Daoy (cell line): ENCODE results near the gene C2CD3. TPM values are rescaled to one million over a fixed set of nuclear protein-coding genes. Genes with fewer than 3 reads are reported as not detected.
"Not testable (repeated sequence)": the region's sequence is repeated elsewhere in the genome, so short reads cannot be mapped to it uniquely, and the experiment has no call there.

Experiments used
- DNase-seq: peaks from one replicate; pipeline ENCODE4 v3.0.0-alpha.2; 2015; ENCODE audit warnings: low read depth
- total RNA-seq: library from RNA; depleted of rRNA; stranded (reverse); fragments of >200 nt; shearing (Covaris generic); gene quantifications from 2 replicates; pipeline ENCODE4 v1.2.3, GENCODE V29; 2014

The C2CD3 gene
- total RNA-seq, 1 experiment from 2014 or later, result 21.9 TPM

DNA sequence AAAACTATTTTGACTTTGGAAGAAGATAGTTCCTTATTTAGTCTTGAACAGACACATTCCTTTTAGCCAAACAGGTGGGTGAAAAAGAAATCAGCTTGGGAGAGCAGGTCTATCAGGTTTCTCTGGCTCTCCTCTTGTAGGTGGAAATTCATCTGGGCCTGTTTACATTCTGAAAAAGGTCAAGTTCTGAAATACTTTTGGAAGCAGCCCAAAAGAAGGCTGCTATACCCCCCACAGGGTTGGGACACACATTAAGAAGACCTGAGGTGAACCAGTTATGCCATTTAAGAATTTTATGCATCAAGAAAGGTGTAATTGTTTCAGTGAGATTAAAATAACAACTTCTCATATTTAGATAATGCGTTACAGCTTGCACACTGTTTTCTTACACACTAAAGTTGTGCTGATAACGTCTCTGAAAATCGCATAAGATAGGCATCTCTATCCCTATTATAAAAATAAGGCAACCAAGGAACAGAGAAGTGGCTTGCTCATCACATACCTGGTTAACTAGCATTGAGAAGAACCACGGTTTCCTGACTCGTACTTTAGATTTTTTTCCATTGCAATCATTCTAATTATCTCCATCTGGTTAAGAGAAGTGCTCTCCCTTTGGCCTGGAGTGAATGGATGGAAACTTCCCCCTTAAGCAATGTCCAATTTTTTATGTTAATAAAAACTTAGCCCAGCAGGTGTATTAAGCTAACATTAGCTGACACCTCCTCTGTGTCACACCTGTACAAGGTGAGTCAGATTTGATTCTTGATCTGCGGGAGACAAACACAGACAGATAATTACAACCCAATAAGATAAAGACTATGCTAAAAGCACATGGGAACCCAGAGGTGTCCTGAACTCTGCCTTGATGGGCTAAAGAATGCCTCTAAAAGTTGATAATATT is 101.4 kb downstream of the C2CD3 start:
- DNase-seq, result no peak

DNA sequence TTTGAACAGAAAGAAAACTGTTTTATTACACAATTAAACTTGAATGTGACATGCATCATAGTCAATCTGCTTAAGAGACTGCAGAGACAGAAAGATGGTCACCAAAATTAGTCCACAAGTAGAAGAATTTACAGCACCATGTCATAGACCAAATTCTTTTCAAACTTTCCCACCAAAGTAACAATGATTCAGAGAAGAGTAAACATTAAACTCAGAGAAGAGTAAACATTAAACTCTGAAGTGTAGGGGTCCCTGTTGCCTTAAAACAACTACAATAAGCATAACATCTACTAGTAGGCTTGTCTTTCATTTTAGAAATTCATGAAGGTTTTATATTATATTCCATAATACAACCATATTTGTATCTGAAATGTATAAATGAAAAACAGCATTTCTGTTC is 104.1 kb downstream of the C2CD3 start:
- not testable (repeated sequence) for DNase-seq

DNA sequence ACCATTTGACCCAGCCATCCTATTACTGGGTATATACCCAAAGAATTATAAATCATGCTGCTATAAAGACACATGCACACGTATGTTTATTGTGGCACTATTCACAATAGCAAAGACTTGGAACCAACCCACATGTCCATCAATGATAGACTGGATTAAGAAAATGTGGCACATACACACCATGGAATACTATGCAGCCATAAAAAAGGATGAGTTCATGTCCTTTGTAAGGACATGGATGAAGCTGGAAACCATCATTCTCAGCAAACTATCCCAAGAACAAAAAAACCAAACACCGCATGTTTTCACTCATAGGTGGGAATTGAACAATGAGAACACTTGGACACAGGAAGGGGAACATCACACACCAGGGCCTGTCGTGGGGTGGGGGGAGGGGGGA is 105.3 kb downstream of the C2CD3 start:
- not testable (repeated sequence) for DNase-seq

DNA sequence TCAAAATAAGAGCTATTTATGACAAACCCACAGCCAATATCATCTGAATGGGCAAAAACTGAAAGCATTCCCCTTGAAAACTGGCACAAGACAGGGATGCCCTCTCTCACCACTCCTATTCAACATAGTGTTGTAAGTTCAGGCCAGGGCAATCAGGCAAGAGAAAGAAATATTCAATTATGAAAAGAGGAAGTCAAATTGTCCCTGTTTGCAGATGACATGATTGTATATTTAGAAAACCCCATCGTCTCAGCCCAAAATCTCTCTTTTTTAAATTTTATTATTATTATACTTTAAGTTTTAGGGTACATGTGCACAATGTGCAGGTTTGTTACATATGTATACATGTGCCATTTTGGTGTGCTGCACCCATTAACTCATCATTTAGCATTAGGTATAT is 107.2 kb downstream of the C2CD3 start:
- not testable (repeated sequence) for DNase-seq

DNA sequence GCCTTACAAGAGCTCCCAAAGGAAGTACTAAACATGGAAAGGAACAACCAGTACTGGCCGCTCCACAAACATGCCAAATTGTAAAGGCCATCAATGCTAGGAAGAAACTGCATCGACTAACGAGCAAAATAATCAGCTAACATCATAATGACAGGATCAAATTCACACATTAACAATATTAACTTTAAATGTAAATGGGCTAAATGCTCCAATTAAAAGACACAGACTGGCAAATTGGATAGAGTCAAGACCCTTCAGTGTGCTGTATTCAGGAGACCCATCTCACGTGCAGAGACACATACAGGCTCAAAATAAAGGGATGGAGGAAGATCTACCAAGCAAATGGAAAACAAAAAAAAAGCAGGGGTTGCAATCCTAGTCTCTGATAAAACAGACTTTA is 109.2 kb downstream of the C2CD3 start:
- DNase-seq, result not testable (repeated sequence)

DNA sequence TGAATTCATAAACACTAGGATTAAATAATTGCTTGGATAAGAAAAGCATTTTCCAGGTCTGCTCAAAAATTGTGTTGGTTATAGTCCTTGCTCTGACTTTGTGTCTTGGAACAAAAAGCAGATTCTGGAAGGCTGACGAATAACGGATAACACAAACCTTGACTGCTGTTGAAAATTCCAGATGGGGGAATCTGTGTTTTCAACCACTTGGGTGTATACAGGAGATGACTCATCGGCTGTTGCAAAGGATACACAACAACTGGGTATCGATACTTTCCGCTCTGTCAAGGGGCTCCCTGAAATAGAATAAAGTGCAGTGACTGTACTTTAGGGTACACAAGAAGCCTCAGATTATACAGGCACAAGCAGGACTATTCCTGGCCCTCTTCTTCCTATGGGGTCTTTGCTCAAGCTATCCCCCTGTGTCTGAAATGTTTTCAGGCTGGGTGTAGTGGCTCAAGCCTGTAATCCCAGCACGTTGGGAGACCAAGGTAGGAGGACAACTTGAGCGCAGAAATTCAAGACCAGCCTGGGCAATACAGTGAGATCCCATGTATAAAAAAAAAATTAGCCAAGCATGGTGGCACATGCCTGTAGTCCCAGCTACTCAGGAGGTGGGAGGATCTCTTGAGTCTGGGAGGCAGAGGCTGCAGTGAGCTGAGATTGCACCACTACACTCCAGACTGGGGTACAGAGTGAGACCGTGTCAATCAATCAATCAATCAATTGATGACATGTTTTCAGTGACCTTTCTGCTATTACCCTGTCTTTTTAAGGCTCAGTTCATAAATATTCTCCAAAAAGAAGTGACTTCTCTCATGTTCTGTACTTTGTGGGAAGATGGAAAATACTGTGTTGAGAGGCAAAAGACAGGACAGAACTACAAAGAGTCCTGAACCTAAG is 113.3 kb downstream of the C2CD3 start:
- DNase-seq, result no peak

DNA sequence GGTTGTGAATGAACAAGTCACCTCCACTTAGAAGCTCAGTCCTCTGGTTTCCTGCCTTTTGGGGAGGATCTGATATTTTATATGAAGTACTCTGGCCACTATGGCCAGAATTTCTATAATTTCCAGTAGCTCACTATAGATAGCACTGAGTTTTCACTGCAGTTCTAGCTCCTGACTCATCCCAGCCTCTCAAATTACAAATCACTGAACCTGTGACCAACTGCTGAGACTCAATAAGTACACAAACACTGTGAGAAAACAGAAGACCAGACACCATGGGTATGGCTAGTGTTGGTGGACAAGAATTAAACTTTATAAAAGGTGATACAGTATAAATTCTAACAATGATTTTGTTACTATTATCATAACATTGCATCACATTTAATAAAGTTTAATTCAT is 114.9 kb downstream of the C2CD3 start:
- DNase-seq, result peak; percentile 21

DNA sequence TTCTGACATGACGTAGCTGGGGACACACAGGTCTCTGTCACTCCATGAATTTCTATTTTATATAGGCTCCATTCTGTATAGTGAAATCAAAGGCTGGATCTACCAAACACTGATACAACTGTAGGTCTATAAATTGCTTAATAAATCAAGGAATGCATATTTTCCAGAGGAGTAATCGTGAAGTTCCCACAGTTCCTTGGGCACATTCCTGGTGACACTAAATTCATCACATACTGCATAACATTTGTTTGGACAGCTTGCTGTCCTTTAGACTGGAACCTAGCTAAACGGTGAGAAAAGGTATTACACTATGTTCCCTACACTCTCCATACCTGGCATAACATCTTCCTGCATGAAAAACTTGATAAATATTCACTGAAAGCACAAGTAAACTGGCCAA is 120.3 kb downstream of the C2CD3 start:
- no peak for DNase-seq

DNA sequence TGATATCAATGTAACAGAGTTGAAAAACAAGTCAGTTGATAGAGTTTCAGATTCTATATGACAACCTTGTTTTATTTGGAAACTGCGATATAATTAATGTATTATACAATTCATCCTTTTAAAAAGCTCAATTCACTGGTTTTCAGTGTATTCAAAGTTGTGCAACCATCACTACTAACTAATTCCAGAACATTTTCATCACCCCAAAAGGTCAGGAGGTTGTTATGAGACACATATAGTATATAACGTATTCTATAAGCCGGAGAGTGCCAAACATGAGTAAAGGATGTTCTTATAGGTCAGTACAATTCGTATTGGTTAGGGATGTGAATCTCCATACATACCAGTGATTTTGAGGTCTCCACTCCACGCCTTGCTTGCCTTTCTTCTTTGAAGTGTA is 121.8 kb downstream of the C2CD3 start:
- DNase-seq, result no peak

DNA sequence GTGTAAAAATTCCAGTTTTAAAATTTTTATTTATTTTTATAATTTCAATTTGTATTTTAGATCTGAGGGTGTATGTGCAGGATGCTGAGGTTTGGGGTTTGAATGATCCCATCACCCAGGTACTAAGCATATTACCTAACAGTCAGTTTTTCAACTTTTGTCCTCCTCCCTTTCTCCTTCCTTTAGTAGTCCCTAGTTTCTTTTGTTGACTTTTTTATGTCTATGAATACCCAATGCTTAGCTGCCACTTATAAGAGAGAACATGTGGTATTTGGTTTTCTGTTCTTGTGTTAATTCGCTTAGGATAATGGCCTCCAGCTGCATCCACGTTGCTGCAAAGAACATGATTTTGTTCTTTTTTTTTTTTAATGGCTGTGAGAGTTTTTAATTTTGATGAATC is 126.3 kb downstream of the C2CD3 start:
- no peak for DNase-seq

DNA sequence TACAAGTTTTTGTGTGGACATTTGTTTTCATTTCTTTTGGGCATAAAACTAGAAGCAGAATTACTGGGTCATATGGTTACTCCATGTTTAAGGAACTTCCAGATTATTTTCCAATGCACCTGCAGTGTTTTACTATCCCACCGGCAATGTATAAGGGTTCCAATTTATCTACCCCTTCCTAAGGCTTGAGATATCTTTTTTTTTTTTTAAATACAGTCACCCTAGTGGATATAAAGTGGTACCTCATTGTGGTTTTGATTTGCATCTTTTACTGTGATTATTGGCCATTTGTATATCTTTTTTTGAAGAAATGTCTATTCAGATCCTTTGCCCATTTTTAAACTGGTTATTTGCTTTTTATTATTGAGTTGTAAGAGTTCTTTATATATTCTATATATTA is 127.4 kb downstream of the C2CD3 start:
- DNase-seq, result no peak

DNA sequence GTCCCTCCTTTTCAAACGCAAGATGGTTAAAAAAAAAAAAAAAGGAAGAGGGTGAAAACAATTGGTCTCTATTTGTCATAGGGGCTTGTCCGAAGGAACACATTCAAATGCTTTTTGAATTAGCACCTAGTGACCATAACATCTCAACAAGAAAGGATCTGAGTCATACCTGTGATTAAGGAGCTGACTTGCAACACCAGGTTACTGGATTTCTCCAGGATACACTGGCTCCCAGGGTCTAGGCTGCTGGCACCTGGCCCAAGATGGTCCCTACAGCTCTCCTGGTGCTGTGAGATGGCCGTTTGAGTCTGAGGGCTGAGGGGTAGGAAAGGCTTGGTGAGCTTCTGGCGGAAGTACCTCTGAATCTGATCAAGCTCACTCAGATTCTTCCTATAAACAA is 133.5 kb downstream of the C2CD3 start:
- peak; percentile 17 for DNase-seq

DNA sequence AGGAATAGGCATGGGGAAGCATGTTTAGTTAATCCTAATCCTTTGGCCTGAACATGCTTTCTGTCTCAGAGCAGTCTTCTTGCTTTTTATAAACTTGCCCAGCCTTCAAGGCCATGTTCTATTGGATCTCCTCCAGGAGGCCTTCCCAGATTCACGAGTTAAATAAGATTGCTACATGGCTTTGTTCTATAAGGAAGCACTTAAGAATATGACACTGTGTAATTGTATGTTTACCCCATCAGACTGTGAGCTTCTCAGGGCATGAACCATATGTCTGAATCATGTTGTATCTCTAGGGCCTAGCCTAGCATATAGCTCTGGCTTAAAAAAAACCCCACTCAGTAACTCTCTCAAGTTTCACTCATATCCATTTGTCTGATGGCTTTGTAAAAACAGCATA is 135.5 kb downstream of the C2CD3 start:
- DNase-seq, result no peak

DNA sequence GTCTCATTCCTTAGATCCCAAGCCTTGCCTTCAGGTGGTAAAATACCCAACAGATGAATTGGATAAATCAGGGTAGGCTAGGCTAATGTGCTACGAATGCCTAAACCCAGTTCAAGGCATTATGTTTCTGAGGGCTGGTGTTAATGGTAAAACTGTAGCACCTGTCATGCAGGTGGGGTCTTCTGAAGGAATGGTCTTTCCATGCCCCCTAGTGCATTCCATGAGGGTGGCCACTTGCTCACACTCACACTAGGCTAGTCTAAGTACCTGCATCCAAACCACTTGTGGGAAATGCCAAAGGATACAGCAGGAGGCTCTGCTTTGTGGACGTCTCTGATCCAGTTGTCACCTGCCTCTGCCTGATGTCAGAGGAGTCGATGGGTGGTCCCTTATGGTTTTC is 137.8 kb downstream of the C2CD3 start:
- DNase-seq, result no peak

DNA sequence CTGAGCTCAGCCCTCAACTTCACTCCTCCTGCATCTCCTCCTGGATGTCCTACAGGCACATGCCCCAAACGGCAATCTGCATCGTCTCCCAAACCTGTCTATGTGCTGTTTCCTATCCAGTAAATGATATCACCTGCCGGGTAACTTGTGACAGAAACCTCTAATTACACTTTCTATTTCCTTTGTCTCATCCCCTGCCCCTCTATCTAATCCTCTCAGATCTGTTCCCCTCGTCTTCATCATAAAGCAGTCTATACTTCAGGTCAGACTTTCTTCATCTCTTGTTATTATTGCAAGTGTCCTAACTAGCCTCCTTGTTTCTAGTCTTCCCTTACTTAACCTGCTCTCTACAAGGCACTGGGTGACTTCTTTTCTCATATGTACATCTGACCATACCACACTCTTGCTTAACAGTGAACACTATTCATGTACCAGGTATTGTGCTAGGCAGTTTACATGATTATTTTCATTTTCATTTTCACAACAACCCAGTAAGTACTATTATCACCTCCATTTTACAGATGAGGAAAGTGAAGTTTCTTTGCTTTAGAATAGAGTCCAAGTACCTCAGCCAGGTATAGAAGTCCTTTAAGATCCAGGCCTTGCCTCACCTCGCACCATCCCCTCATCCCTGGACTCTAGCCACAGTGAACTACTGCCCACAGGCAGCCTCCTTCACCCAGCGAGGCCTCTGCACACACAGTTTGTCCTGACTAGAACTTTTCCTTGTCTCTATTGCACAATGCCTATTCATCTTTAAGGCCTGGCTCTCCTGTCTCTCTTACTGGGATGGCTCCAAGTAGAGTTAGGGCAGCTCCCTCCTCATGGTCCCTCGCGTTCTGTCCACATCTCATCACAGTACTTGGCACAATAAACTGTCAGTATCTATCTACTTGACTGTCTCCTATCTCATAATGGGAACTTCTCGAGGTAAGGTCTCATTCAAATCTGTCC is 139.8 kb downstream of the C2CD3 start:
- DNase-seq, result no peak

DNA sequence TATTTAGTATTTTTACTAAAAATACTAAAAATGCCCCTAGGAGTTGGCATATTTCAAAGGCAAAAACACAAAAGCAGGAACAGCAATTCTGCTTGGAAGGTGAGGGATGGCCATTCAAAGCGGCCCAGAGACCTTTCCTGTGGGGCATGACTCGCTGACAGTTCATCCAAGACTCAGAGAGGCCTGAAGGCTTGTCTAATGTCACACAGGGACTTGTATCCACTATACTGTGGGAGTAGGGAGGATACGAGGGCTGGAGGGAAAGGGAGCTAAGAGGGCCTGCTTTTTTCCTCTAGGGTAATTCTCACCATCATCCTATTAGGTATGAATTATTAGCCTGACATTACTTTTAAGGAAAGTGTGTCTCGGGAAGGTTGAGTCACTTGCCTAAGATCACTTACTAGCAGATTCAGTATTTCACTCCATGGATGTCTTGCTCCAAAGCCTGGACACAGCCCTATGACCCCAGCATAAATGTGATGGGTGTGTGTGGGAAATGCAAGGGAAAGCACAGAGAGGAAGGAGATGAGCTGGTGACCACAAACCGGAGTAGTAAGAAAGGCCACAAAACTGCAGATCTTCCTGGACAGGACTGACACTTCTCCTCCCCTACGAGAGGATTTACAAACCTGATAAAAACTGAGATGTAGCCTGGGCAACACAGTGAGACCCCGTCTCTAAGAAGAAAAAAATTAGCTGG is 145.2 kb downstream of the C2CD3 start:
- DNase-seq, result peak; percentile 41

DNA sequence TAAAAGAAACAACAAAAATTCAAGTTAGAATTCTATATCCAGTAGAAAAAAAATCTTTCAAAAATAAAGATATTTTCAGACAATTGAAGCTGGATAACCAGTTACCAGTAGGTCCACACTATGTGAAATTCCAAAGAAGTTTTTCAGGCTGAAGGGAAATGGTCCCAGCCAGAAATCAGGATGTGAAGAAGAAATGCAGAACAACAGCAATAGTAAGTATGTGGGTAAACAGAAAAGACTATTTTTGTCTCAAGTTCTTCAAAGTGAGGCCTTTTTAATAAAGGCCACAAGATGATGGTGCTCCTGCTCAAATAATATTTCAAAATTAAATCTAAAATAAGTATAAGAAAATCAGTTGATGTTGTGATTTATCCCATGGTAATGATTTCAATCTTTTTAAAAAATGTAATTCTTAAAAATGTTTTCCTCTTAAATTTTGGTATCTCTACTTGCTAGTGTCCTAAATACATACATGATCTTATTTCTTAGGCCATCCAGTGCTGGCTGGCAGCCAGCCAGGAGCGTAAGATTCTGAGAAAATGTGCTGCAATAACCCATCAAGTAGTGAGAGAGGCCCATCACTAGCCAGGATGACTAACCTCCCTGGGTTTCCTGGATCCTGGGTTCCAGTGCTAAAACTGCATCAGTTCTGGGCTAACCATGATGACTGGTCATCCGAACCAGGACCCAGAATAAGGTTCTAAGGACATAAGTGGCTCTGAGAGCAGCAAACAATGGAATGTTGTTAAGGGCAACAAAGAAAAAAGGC is 146.4 kb downstream of the C2CD3 start:
- DNase-seq, result peak; percentile 13

DNA sequence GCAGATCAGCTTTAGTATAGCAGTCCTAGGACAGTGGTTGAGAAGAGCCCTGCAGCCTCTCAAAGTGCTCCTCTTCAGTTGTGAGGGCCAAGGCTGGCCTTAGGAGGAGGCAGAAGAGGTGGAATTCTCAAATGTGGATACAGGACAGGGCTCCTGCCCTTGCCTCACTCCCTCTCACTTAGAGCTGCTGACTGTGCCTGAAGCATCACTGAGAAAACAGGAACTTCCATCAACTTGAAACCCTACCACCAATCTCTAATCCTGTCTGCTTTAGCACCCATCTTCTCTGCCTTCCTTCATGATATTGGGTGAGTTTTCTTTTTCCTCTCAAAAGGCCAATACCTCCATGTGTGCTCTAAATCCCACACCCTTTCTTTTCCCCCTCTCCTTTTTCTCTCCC is 147.5 kb downstream of the C2CD3 start:
- DNase-seq, result no peak

DNA sequence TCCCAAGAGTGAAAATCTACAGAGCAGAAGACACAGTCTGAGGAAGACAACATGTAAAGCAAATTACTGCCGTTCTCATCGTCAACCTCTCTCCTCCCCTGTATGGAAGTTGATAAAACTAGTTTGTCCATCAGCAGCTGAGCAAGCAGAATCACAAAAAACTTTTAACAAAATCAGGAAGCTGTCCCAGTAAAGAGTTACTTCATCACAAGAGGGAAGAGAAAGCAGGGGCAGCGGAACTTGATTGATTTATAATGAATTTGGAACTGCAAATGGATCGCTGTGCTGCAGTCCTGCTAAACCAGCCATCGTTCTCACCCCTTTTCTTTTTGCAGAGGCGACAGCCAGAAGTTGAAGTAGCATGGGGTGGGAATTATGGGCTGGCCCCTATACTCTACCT is 148.3 kb downstream of the C2CD3 start:
- DNase-seq, result no peak

DNA sequence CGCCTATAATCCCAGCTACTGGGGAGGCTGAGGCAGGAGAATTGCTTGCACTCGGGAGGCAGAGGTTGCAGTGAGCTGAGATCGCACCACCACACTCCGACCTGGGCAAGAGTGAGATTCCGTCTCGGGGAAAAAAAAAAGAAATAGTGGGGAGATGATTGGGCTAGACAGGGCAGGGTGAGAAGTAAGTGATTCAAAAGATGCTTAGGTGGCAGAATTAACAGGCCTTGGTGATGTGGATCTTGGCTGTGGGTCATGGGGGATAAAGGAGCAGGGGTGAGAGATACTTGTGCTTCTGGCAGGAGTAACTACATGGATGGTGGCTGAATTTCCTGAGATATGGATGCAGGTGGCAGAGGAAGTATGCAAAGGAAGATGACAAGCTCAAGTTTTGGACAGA is 148.8 kb downstream of the C2CD3 start:
- no peak for DNase-seq
